ENCODE measurements around the gene ABCC1. TPM values are rescaled to one million over a fixed set of nuclear protein-coding genes. Genes with fewer than 3 reads are reported as not detected.
A peak's percentile ranks its signal among the peaks of the same experiment; 100 is the strongest.

ABCC1 gene
- total RNA-seq, 1 experiment from 2014 or later = 139 TPM

DNA sequence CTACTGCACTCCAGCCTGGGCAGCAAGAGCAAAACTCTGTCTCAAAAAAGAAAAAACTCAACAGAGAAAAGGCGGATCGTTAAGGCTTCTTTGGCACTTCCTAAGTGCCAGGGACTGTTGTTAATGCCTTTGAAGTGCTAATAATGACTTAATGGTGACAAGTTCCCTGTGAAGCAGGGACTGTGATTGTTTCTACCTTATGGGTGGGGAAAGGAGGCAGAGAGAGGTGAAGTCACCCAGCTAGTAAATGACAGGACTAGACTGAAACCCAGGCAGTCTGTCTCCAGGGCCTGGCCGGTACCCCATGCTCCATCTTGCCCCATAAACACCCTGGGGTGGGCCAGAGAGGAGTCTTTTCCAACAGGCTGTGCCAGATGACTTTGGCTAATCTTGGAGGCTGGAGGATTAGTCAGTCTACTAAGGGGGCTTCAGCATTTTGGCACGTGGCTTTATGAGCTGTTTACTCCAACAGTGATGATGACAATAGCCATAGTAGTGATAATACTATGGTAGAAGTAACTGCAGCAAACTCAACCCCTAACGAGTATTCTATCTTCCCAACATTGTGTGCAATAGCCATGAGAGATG lies 26.9 kb downstream of the ABCC1 start:
- no peaks in the 10 kb centered on the region for H3K9me2 ChIP-seq (ENCODE audit: insufficient read depth)
- POLR2A ChIA-PET (ENCODE audit: unreplicated experiment) = no interaction called here
- TF ChIP-seq, protein P1, sequence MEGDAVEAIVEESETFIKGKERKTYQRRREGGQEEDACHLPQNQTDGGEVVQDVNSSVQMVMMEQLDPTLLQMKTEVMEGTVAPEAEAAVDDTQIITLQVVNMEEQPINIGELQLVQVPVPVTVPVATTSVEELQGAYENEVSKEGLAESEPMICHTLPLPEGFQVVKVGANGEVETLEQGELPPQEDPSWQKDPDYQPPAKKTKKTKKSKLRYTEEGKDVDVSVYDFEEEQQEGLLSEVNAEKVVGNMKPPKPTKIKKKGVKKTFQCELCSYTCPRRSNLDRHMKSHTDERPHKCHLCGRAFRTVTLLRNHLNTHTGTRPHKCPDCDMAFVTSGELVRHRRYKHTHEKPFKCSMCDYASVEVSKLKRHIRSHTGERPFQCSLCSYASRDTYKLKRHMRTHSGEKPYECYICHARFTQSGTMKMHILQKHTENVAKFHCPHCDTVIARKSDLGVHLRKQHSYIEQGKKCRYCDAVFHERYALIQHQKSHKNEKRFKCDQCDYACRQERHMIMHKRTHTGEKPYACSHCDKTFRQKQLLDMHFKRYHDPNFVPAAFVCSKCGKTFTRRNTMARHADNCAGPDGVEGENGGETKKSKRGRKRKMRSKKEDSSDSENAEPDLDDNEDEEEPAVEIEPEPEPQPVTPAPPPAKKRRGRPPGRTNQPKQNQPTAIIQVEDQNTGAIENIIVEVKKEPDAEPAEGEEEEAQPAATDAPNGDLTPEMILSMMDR (conservative IDR thresholded peaks at IDR 0.05) = no peak
- TF ChIP-seq EZH2 (IDR thresholded peaks at IDR 0.05; ENCODE audit: low read depth) = no peak
- H4K20me1 ChIP-seq (ENCODE audit: insufficient read depth) = 0 out of 2 replicates have a peak, but pooled peaks cover 2% of the 10 kb centered on the region
- no TSS peak for BruUV-seq (replicated peaks)
- H3K9me3 ChIP-seq (ENCODE audit: insufficient read depth, low read depth) = peaks cover 23% of the 10 kb centered on the region
- DNase-seq = no peak
- CTCF ChIA-PET = no interaction called here
- intact Hi-C loops (cut with micrococcal nuclease; ENCODE audit: unreplicated experiment) = no loop called here
- H3K4me3 ChIP-seq = no peak overlapping the region
- H3K79me2 ChIP-seq (ENCODE audit: low read depth) = peaks cover 99% of the 10 kb centered on the region
- peak overlapping the region; percentile 49 for H3K27ac ChIP-seq
- H3F3A ChIP-seq (ENCODE audit: insufficient read depth, low read depth) = peaks cover 30% of the 10 kb centered on the region; the same call in 1 of the 2 replicates
- H3K4me1 ChIP-seq (replicated peaks; ENCODE audit: insufficient read depth) = 0 out of 2 replicates have a peak, but pooled peaks cover 6% of the 10 kb centered on the region
- no peak overlapping the region for H3K4me2 ChIP-seq
- peaks cover 68% of the 10 kb centered on the region for H3K36me3 ChIP-seq (ENCODE audit: low read depth)
- H2AFZ ChIP-seq = no peak overlapping the region
- H3K27me3 ChIP-seq (ENCODE audit: insufficient read depth, low read depth) = no peaks in the 10 kb centered on the region

- Histone ChIP-seq H3K27ac (peak overlapping the region; percentile 49), H3K9me3 (ENCODE audit: insufficient read depth, low read depth) (peaks cover 30% of the 10 kb centered on the region), H2AFZ (no peak overlapping the region), H3K4me1 (replicated peaks; ENCODE audit: insufficient read depth) (0 out of 2 replicates have a peak, but pooled peaks cover 1% of the 10 kb centered on the region), H3K4me3 (no peak overlapping the region), H3K36me3 (ENCODE audit: low read depth) (peaks cover 68% of the 10 kb centered on the region), H3F3A (ENCODE audit: insufficient read depth, low read depth) (peaks cover 30% of the 10 kb centered on the region; the same call in 1 of the 2 replicates), H3K9me2 (ENCODE audit: insufficient read depth) (no peaks in the 10 kb centered on the region), H4K20me1 (ENCODE audit: insufficient read depth) (0 out of 2 replicates have a peak, but pooled peaks cover 2% of the 10 kb centered on the region), H3K79me2 (ENCODE audit: low read depth) (peaks cover 96% of the 10 kb centered on the region), H3K4me2 (no peak overlapping the region), H3K27me3 (ENCODE audit: insufficient read depth, low read depth) (no peaks in the 10 kb centered on the region)
- POLR2A ChIA-PET (ENCODE audit: unreplicated experiment) = interaction anchor here (0.7 kb wide), 1 partner anchor 10 kb away, joined by 3 read pairs; no protein-coding TSS in a partner anchor
- no TSS peak for BruUV-seq (replicated peaks)
- intact Hi-C loops (cut with micrococcal nuclease; ENCODE audit: unreplicated experiment) = no loop called here
- CTCF ChIA-PET = no interaction called here
- no peak for DNase-seq
- TF ChIP-seq, protein P1 (conservative IDR thresholded peaks at IDR 0.05) = no peak
- no peak for TF ChIP-seq EZH2 (IDR thresholded peaks at IDR 0.05; ENCODE audit: low read depth)
These were observed 27.7 kb downstream of the ABCC1 start for GRCh38 chr16:15976929-15977637.

- TF ChIP-seq EZH2 (IDR thresholded peaks at IDR 0.05; ENCODE audit: low read depth) = no peak
- TF ChIP-seq, protein P1 (conservative IDR thresholded peaks at IDR 0.05) = no peak
- H3K27me3 ChIP-seq (ENCODE audit: insufficient read depth, low read depth) = no peaks in the 10 kb centered on the region
These were observed 30.4 kb downstream of the ABCC1 start for GRCh38 chr16:15979801-15980200.

More at GRCh38 chr16:15979801-15980200, 30.4 kb downstream of the ABCC1 start:
- peaks cover 89% of the 10 kb centered on the region for H3K79me2 ChIP-seq (ENCODE audit: low read depth)
- intact Hi-C loops (cut with micrococcal nuclease; ENCODE audit: unreplicated experiment) = no loop called here
- no peak overlapping the region for H3K27ac ChIP-seq
- H3F3A ChIP-seq (ENCODE audit: insufficient read depth, low read depth) = peaks cover 17% of the 10 kb centered on the region; the same call in 1 of the 2 replicates
- H3K4me1 ChIP-seq (replicated peaks; ENCODE audit: insufficient read depth) = no peaks in the 10 kb centered on the region
- POLR2A ChIA-PET (ENCODE audit: unreplicated experiment) = no interaction called here
- DNase-seq = no peak
- H3K9me3 ChIP-seq (ENCODE audit: insufficient read depth, low read depth) = peaks cover 31% of the 10 kb centered on the region
- peaks cover 2% of the 10 kb centered on the region; the same call in 1 of the 2 replicates for H4K20me1 ChIP-seq (ENCODE audit: insufficient read depth)
- H3K9me2 ChIP-seq (ENCODE audit: insufficient read depth) = no peaks in the 10 kb centered on the region
- no peak overlapping the region for H2AFZ ChIP-seq
- CTCF ChIA-PET = no interaction called here
- no TSS peak for BruUV-seq (replicated peaks)
- no peak overlapping the region for H3K4me3 ChIP-seq
- peaks cover 57% of the 10 kb centered on the region for H3K36me3 ChIP-seq (ENCODE audit: low read depth)
- no peak overlapping the region for H3K4me2 ChIP-seq
